ENCODE measurements around the gene FABP6.

GRCh38 chr5:160183075-160183474, 46.2 kb upstream of the FABP6 start:
- TF ChIP-seq CTCF (IDR thresholded peaks at IDR 0.05) (no peak), POLR2A (IDR thresholded peaks at IDR 0.05) (no peak), POLR2AphosphoS5 (IDR thresholded peaks at IDR 0.05) (no peak)
